Activated naive CD8-positive, alpha-beta T cell (primary cell): ENCODE measurements around the gene TAF11L14.
"Not testable (repeated sequence)": the region's sequence is repeated elsewhere in the genome, so short reads cannot be mapped to it uniquely, and the experiment has no call there.

Experiments
- H3K27ac Mint-ChIP-seq: one replicate; pipeline ENCODE4 v1.8.0; 2021; ENCODE audit warnings: mixed read lengths
- H3K27me3 Mint-ChIP-seq: one replicate; pipeline ENCODE4 v1.8.0; 2021; ENCODE audit warnings: mixed read lengths
- H3K36me3 Mint-ChIP-seq: one replicate; pipeline ENCODE4 v1.8.0; 2021; ENCODE audit warnings: mixed read lengths
- H3K4me1 Mint-ChIP-seq: one replicate; pipeline ENCODE4 v1.8.0; 2021; ENCODE audit warnings: low read depth, mixed read lengths
- H3K4me3 Mint-ChIP-seq: one replicate; pipeline ENCODE4 v1.8.0; 2021; ENCODE audit warnings: mild to moderate bottlenecking, mixed read lengths
- H3K9me3 Mint-ChIP-seq: one replicate; pipeline ENCODE4 v1.8.0; 2021; ENCODE audit warnings: low read depth, mixed read lengths

The TAF11L14 gene

GRCh38 chr5:17634160-17634559 is at the start of gene TAF11L14:
TSS of gene TAF11L14 (plus strand) at chr5:17634460.
- Mint-ChIP-seq H3K36me3 (no peaks in the 10 kb centered on the region), H3K27me3 (no peaks in the 10 kb centered on the region), H3K4me3 (no peak within 1 kb of the TSS), H3K27ac (no peak within 1 kb of the TSS), H3K4me1 (no peaks in the 10 kb centered on the region), H3K9me3 (peaks cover 4% of the 10 kb centered on the region)

DNA sequence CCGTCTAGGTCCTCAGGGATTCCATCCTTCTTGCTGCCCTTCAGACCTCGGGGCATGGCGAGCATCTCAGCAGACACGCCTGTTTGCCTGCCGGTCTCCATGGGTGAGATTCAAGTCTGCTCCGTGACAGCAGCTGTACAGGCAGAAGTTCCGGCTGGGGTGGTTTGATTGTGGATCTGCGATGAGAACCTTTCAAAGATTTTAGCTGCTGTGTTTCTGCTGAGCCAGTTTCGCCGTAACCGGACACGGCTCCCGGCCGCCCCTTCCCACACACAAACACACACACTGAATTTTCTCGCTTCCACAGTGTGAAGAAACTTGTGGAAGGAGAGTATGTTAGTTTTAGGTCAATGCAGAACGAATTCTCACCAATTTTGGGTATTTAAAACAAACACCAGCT is 48.6 kb upstream of the TAF11L14 start, which contains the start of gene TAF11L7:
TAF11L7 (minus strand) TSS at position 101 of the 400 bp plus-strand sequence.
- not testable (repeated sequence) for H3K36me3 Mint-ChIP-seq, H3K4me1 Mint-ChIP-seq, H3K27me3 Mint-ChIP-seq, H3K4me3 Mint-ChIP-seq, H3K9me3 Mint-ChIP-seq, H3K27ac Mint-ChIP-seq

DNA sequence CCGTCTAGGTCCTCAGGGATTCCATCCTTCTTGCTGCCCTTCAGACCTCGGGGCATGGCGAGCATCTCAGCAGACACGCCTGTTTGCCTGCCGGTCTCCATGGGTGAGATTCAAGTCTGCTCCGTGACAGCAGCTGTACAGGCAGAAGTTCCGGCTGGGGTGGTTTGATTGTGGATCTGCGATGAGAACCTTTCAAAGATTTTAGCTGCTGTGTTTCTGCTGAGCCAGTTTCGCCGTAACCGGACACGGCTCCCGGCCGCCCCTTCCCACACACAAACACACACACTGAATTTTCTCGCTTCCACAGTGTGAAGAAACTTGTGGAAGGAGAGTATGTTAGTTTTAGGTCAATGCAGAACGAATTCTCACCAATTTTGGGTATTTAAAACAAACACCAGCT is 43.4 kb upstream of the TAF11L14 start, which contains the start of gene TAF11L8:
TAF11L8 (minus strand) TSS at position 101 of the 400 bp plus-strand sequence.
- not testable (repeated sequence) for H3K27me3 Mint-ChIP-seq

GRCh38 chr5:17594255-17594654 is 40.0 kb upstream of the TAF11L14 start, which contains the start of gene TAF11L9:
TSS of gene TAF11L9 (minus strand) at chr5:17594394.
- H3K4me3 Mint-ChIP-seq, H3K4me1 Mint-ChIP-seq, H3K9me3 Mint-ChIP-seq, H3K27ac Mint-ChIP-seq, H3K36me3 Mint-ChIP-seq, H3K27me3 Mint-ChIP-seq: not testable (repeated sequence)

More for the DNA sequence above, 43.4 kb upstream of the TAF11L14 start, which contains the start of gene TAF11L8:
- not testable (repeated sequence) for H3K27ac Mint-ChIP-seq, H3K4me1 Mint-ChIP-seq, H3K36me3 Mint-ChIP-seq, H3K4me3 Mint-ChIP-seq, H3K9me3 Mint-ChIP-seq

DNA sequence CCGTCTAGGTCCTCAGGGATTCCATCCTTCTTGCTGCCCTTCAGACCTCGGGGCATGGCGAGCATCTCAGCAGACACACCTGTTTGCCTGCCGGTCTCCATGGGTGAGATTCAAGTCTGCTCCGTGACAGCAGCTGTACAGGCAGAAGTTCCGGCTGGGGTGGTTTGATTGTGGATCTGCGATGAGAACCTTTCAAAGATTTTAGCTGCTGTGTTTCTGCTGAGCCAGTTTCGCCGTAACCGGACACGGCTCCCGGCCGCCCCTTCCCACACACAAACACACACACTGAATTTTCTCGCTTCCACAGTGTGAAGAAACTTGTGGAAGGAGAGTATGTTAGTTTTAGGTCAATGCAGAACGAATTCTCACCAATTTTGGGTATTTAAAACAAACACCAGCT is 36.5 kb upstream of the TAF11L14 start, which contains the start of gene TAF11L10:
TAF11L10 (minus strand) TSS at position 101 of the 400 bp plus-strand sequence.
- not testable (repeated sequence) for H3K9me3 Mint-ChIP-seq, H3K36me3 Mint-ChIP-seq, H3K4me3 Mint-ChIP-seq, H3K4me1 Mint-ChIP-seq, H3K27me3 Mint-ChIP-seq, H3K27ac Mint-ChIP-seq

GRCh38 chr5:17603880-17604279 is 30.4 kb upstream of the TAF11L14 start, which contains the start of gene TAF11L11:
TSS of gene TAF11L11 (plus strand) at chr5:17604183.
- H3K27ac Mint-ChIP-seq, H3K4me3 Mint-ChIP-seq, H3K27me3 Mint-ChIP-seq, H3K36me3 Mint-ChIP-seq, H3K9me3 Mint-ChIP-seq, H3K4me1 Mint-ChIP-seq: not testable (repeated sequence)

DNA sequence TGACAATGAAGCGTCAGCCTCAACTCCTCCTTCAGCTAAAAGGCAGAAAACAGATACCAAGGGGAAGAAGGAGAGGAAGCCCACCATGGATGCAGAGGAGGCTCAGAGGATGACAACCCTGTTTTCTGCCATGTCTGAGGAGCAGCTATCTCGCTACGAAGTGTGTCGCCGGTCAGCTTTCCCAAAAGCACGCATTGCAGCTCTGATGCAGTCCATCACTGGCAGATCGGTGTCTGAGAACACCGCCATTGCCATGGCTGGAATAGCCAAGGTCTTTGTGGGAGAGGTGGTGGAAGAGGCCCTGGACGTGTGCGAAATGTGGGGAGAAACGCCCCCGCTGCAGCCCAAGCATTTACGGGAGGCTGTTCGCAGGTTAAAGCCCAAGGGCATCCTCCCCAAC is 29.3 kb upstream of the TAF11L14 start:
- Mint-ChIP-seq H3K27ac (no peak overlapping the region), H3K4me1 (no peaks in the 10 kb centered on the region), H3K9me3 (peaks cover 7% of the 10 kb centered on the region), H3K36me3 (no peaks in the 10 kb centered on the region), H3K4me3 (no peak overlapping the region), H3K27me3 (no peaks in the 10 kb centered on the region)

DNA sequence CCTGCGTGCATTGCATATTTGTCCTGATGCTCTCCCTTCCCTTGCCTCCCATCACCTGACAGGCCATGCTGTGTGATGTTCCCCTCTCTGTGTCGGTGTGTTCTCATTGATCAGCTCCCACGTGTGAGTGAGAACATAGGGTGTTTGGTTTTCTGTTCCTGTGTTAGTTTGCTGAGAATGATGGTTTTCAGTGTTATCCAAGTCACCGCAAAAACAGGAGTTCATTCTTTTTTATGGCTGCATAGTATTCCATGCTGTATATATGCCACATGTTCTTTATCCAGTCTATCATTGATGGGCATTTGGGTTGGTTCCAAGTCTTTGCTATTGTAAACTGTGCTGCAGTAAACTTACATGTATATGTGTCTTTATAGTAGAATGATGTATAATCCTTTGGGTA is 26.8 kb upstream of the TAF11L14 start:
- not testable (repeated sequence) for H3K27ac Mint-ChIP-seq, H3K9me3 Mint-ChIP-seq, H3K36me3 Mint-ChIP-seq, H3K4me3 Mint-ChIP-seq, H3K4me1 Mint-ChIP-seq, H3K27me3 Mint-ChIP-seq

DNA sequence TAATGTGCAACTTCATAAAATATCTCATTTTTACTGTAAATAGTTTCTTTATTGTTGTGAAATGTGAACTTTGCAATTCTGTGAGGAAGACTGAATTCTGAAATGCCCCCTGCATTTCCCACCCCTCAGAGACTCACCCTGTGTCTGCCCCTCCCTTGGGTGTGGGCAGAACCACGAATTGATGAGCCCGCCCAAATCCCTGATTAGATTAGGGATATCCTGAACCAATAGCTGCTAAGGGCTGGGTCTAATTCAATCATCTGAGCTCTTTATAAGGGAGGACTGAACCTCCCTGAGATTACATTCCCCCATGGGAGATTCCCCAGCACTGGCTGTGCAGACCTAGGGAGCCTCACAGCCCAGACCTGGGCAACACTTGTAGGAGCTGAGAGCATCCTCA is 24.2 kb upstream of the TAF11L14 start, which contains the start of gene TAF11L12:
TAF11L12 (plus strand) TSS at position 301 of the 400 bp plus-strand sequence.
- H3K27ac Mint-ChIP-seq, H3K27me3 Mint-ChIP-seq, H3K4me3 Mint-ChIP-seq, H3K9me3 Mint-ChIP-seq, H3K4me1 Mint-ChIP-seq, H3K36me3 Mint-ChIP-seq: not testable (repeated sequence)

DNA sequence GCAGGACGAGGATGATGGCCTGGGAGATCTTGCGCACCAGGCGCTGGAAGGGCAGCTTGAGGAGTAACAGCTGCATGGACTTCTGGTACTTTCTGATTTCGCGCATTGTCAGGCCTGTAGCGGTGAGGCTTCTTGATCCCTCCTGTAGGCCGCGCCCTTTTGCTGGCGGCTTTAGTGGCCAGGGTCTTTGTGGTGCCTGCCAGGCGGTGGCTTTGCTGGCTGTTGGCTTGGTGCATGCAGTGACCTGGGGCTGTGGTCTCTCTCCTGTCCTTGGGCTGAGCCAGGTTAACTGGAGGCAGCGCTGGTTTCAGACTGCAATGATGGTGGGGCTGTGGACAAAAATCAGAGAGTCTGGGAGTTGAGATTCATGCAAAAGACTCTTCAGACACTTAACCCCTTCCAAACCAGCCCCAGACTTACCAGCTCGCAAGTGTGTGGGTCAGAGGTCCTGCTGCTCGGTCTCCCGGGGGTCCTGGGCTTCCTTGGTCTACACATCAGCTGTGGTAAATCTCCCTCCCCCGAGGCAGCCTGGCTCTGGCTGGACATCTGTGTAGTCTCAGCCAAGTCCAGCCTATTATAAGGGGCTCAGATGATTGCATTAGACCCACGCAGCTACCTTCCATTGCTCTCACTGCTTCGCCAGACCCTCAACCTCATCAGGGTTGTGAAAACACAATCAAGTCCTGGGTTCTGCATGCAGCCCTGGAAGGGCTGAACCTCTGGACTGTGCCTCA is 19.2 kb upstream of the TAF11L14 start:
- Mint-ChIP-seq H3K9me3 (peaks cover 4% of the 10 kb centered on the region), H3K4me1 (no peaks in the 10 kb centered on the region), H3K4me3 (no peak overlapping the region), H3K36me3 (no peaks in the 10 kb centered on the region), H3K27me3 (no peaks in the 10 kb centered on the region), H3K27ac (no peak overlapping the region)

DNA sequence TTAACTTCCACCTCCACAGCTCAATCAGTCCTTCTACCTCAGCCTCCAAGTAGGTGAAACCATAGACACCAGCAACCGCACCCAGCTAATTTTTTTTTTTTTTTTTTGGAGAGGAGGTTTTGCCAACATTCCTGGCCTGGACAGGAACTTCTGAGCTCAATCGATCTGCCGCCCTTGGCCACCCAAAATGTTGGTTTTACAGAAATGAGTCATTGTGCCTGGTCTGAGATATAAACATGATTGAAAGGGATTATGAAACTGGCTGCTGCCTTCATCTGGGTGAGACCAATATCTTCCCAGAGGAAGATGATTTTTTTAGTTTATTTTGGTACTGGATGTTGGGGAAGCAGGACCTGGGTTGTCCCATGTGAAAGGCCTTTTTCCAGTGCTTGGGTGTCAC is 14.9 kb upstream of the TAF11L14 start:
- H3K9me3 Mint-ChIP-seq = peaks cover 3% of the 10 kb centered on the region
- no peaks in the 10 kb centered on the region for H3K27me3 Mint-ChIP-seq
- no peaks in the 10 kb centered on the region for H3K4me1 Mint-ChIP-seq
- H3K4me3 Mint-ChIP-seq = no peak overlapping the region
- no peak overlapping the region for H3K27ac Mint-ChIP-seq
- H3K36me3 Mint-ChIP-seq = no peaks in the 10 kb centered on the region

DNA sequence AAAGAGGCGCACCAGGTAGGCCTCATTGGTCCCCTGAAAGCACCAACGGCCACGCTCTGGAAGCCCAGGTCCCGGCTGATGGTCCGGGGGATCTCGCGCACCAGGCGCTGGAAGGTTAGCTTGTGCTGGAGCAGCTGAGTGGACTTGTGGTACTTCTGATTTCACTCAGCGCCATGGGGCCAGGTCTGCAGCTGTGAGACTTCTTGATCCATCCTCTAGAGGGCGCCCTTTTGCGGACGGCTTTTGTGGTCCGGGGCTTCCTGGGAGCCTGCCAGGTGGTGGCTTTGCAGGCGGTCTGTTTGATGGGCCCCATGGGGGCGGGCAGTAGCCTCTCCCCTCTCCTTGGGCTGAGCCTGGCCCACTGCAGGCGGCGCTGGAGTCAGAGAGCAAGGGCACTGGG is 13.6 kb upstream of the TAF11L14 start:
- Mint-ChIP-seq H3K4me3 (no peak overlapping the region), H3K27me3 (no peaks in the 10 kb centered on the region), H3K4me1 (no peaks in the 10 kb centered on the region), H3K36me3 (no peaks in the 10 kb centered on the region), H3K27ac (no peak overlapping the region), H3K9me3 (peaks cover 3% of the 10 kb centered on the region)

- Mint-ChIP-seq H3K27ac (no peak overlapping the region), H3K4me3 (no peak overlapping the region), H3K4me1 (no peaks in the 10 kb centered on the region), H3K9me3 (no peaks in the 10 kb centered on the region), H3K27me3 (no peaks in the 10 kb centered on the region), H3K36me3 (no peaks in the 10 kb centered on the region)
Observed at GRCh38 chr5:17625686-17626085, 8.6 kb upstream of the TAF11L14 start.

DNA sequence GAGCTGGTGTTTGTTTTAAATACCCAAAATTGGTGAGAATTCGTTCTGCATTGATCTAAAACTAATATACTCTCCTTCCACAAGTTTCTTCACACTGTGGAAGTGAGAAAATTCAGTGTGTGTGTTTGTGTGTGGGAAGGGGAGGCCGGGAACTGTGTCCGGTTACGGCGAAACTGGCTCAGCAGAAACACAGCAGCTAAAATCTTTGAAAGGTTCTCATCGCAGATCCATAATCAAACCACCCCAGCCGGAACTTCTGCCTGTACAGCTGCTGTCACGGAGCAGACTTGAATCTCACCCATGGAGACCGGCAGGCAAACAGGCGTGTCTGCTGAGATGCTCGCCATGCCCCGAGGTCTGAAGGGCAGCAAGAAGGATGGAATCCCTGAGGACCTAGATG is 2.5 kb upstream of the TAF11L14 start, which contains the start of gene TAF11L13:
TAF11L13 (plus strand) TSS at position 301 of the 400 bp plus-strand sequence.
- H3K36me3 Mint-ChIP-seq, H3K27me3 Mint-ChIP-seq, H3K27ac Mint-ChIP-seq, H3K4me3 Mint-ChIP-seq, H3K9me3 Mint-ChIP-seq, H3K4me1 Mint-ChIP-seq: not testable (repeated sequence)

DNA sequence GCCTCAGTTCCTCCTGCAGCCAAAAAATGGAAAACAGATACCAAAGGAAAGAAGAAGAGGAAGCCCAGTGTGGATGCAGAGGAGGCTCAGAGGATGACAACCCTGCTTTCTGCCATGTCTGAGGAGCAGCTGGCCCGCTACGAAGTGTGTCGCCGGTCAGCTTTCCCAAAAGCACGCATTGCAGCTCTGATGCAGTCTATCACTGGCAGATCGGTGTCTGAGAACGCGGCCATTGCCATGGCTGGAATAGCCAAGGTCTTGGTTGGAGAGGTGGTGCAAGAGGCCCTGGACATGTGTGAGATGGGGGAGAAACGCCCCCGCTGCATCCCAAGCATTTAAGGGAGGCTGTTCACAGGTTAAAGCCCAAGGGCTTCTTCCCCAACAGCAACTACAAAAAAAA is 15.0 kb downstream of the TAF11L14 start:
- not testable (repeated sequence) for H3K4me3 Mint-ChIP-seq, H3K36me3 Mint-ChIP-seq, H3K4me1 Mint-ChIP-seq, H3K27me3 Mint-ChIP-seq, H3K9me3 Mint-ChIP-seq, H3K27ac Mint-ChIP-seq

GRCh38 chr5:17655201-17655759 is 21.0 kb downstream of the TAF11L14 start:
- H3K9me3 Mint-ChIP-seq, H3K27ac Mint-ChIP-seq, H3K4me3 Mint-ChIP-seq, H3K36me3 Mint-ChIP-seq, H3K4me1 Mint-ChIP-seq, H3K27me3 Mint-ChIP-seq: not testable (repeated sequence)
